MM.1S (cell line): ENCODE measurements around the gene MARCHF9.

Experiments used
- DNase-seq: peaks from one replicate; pipeline ENCODE4 v3.0.0-alpha.2; 2015
- H2AFZ ChIP-seq: fragments of 300-600 bp; sonication (generic); 2 replicates; pipeline ENCODE4 v1.6.0; 2016; ENCODE audit warnings: antibody characterized with exemption, low read length
- H3F3A ChIP-seq: fragments of 300-600 bp; sonication (generic); 2 replicates; pipeline ENCODE4 v1.6.1; 2016; ENCODE audit warnings: mild to moderate bottlenecking, antibody characterized with exemption, low read length, moderate library complexity, mixed read lengths; ENCODE audit not compliant: insufficient read depth
- H3K27ac ChIP-seq: fragments of 300-600 bp; sonication (generic); 2 replicates; pipeline ENCODE4 v1.5.1; 2016; ENCODE audit warnings: mild to moderate bottlenecking, low read length
- H3K27me3 ChIP-seq: fragments of 300-600 bp; sonication (generic); replicated peaks from 2 replicates; pipeline ENCODE4 v1.6.0; 2016; ENCODE audit warnings: low read length; ENCODE audit not compliant: insufficient read depth
- H3K36me3 ChIP-seq: fragments of 300-600 bp; sonication (generic); replicated peaks from 2 replicates; pipeline ENCODE4 v1.6.1; 2016; ENCODE audit warnings: mild to moderate bottlenecking, low read length, mixed read lengths; ENCODE audit not compliant: insufficient read depth
- H3K4me1 ChIP-seq: fragments of 300-600 bp; sonication (generic); 2 replicates; pipeline ENCODE4 v1.6.1; 2016; ENCODE audit warnings: low read length, mixed read lengths
- H3K4me2 ChIP-seq: fragments of 300-600 bp; sonication (generic); 2 replicates; pipeline ENCODE4 v1.6.0; 2016; ENCODE audit warnings: low read depth, low read length
- H3K4me3 ChIP-seq: fragments of 300-600 bp; sonication (generic); 2 replicates; pipeline ENCODE4 v1.5.1; 2016; ENCODE audit warnings: low read length, mixed read lengths
- H3K79me2 ChIP-seq: fragments of 300-600 bp; sonication (generic); 2 replicates; pipeline ENCODE4 v1.6.1; 2016; ENCODE audit warnings: mixed run types, low read length, mixed read lengths
- H3K9ac ChIP-seq: fragments of 300-600 bp; sonication (generic); 2 replicates; pipeline ENCODE4 v1.6.1; 2016; ENCODE audit warnings: low read length, mixed read lengths
- H3K9me2 ChIP-seq: fragments of 300-600 bp; sonication (generic); replicated peaks from 2 replicates; pipeline ENCODE4 v1.6.1; 2016; ENCODE audit warnings: mild to moderate bottlenecking, low read length, mixed read lengths; ENCODE audit not compliant: insufficient read depth
- H3K9me3 ChIP-seq: fragments of 300-600 bp; sonication (generic); replicated peaks from 2 replicates; pipeline ENCODE4 v1.6.1; 2016; ENCODE audit warnings: mild to moderate bottlenecking, low read length, mixed read lengths; ENCODE audit not compliant: insufficient read depth
- H4K20me1 ChIP-seq: fragments of 300-600 bp; sonication (generic); 2 replicates; pipeline ENCODE4 v1.6.1; 2016; ENCODE audit warnings: mild to moderate bottlenecking, low read length, moderate library complexity, mixed read lengths; ENCODE audit not compliant: insufficient read depth
- CTCF ChIP-seq: fragments of 300-600 bp; sonication (generic); IDR thresholded peaks from 2 replicates; pipeline ENCODE4 v1.5.1; 2016; ENCODE audit warnings: antibody characterized with exemption, low read length, mixed read lengths
- EZH2 ChIP-seq: fragments of 300-600 bp; sonication (generic); optimal IDR thresholded peaks from 2 replicates; pipeline ENCODE3; 2017; ENCODE audit warnings: low read depth, mild to moderate bottlenecking, antibody characterized with exemption, low read length, mixed read lengths
- EZH2phosphoT487 ChIP-seq: fragments of 300-600 bp; sonication (generic); IDR thresholded peaks from 2 replicates; pipeline ENCODE4 v1.6.1; 2018; ENCODE audit warnings: antibody characterized with exemption, low read length

MARCHF9 gene

GRCh38 chr12:57741844-57742738 is 12.8 kb upstream of the MARCHF9 start:
- Histone ChIP-seq H3K36me3 (0 out of 2 replicates have a peak, but pooled peaks cover 2% of the 10 kb centered on the region), H4K20me1 (no peaks in the 10 kb centered on the region; the same call in 1 of the 2 replicates), H3K4me3 (peak overlapping the region; percentile 80), H3K9me3 (no peaks in the 10 kb centered on the region), H3K4me1 (peaks cover 28% of the 10 kb centered on the region), H3K27me3 (no peaks in the 10 kb centered on the region), H3K9me2 (no peaks in the 10 kb centered on the region), H3K79me2 (peaks cover 42% of the 10 kb centered on the region), H3K4me2 (peak overlapping the region; percentile 72), H3K9ac (peak overlapping the region; percentile 76), H3K27ac (peak overlapping the region; percentile 46; the same call in 1 of the 2 replicates), H3F3A (peaks cover 32% of the 10 kb centered on the region), H2AFZ (peak overlapping the region; percentile 73)
- DNase-seq, result peak; percentile 82
- TF ChIP-seq EZH2 (no peak), EZH2phosphoT487 (no peak), CTCF (peak; percentile 70)

GRCh38 chr12:57743769-57744168 is 11.1 kb upstream of the MARCHF9 start:
- H3K4me3 ChIP-seq, result peak overlapping the region; percentile 82

GRCh38 chr12:57744194-57744776 is 10.6 kb upstream of the MARCHF9 start:
- H3K4me2 ChIP-seq, result peak overlapping the region; percentile 34
- H3K9me2 ChIP-seq, result no peaks in the 10 kb centered on the region
- H3K27ac ChIP-seq, result peak overlapping the region; percentile 75
- H3K36me3 ChIP-seq, result 0 out of 2 replicates have a peak, but pooled peaks cover 7% of the 10 kb centered on the region
- no peaks in the 10 kb centered on the region for H3K9me3 ChIP-seq
- peak overlapping the region; percentile 56 for H2AFZ ChIP-seq
- peaks cover 42% of the 10 kb centered on the region for H3F3A ChIP-seq
- peak overlapping the region; percentile 82 for H3K4me3 ChIP-seq
- DNase-seq, result peak; percentile 51
- peaks cover 28% of the 10 kb centered on the region for H3K4me1 ChIP-seq
- no peaks in the 10 kb centered on the region for H3K27me3 ChIP-seq
- H3K9ac ChIP-seq, result peak overlapping the region; percentile 87
- H3K79me2 ChIP-seq, result peaks cover 43% of the 10 kb centered on the region
- TF ChIP-seq EZH2, result no peak
- TF ChIP-seq CTCF, result no peak
- no peak for TF ChIP-seq EZH2phosphoT487
- no peaks in the 10 kb centered on the region; the same call in 1 of the 2 replicates for H4K20me1 ChIP-seq

More at GRCh38 chr12:57743769-57744168, 11.1 kb upstream of the MARCHF9 start:
- H3F3A ChIP-seq, result peaks cover 42% of the 10 kb centered on the region
- H3K9me2 ChIP-seq, result no peaks in the 10 kb centered on the region
- peak overlapping the region; percentile 56 for H2AFZ ChIP-seq
- DNase-seq, result no peak
- no peak for TF ChIP-seq EZH2phosphoT487
- TF ChIP-seq CTCF, result no peak
- TF ChIP-seq EZH2, result no peak
- no peaks in the 10 kb centered on the region; the same call in 1 of the 2 replicates for H4K20me1 ChIP-seq
- no peaks in the 10 kb centered on the region for H3K27me3 ChIP-seq
- peaks cover 28% of the 10 kb centered on the region for H3K4me1 ChIP-seq
- H3K79me2 ChIP-seq, result peaks cover 43% of the 10 kb centered on the region
- no peaks in the 10 kb centered on the region for H3K9me3 ChIP-seq
- peak overlapping the region; percentile 34 for H3K4me2 ChIP-seq
- H3K9ac ChIP-seq, result peak overlapping the region; percentile 87; the same call in 1 of the 2 replicates
- peak overlapping the region; percentile 75; the same call in 1 of the 2 replicates for H3K27ac ChIP-seq
- 0 out of 2 replicates have a peak, but pooled peaks cover 3% of the 10 kb centered on the region for H3K36me3 ChIP-seq
